H9 (cell line): ENCODE data around the gene MTG2. TPM values are rescaled to one million over a fixed set of nuclear protein-coding genes. Genes with fewer than 3 reads are reported as not detected.

Source experiments
- DNase-seq: peaks from one replicate; pipeline ENCODE4 v3.0.0-alpha.2; 2017
- H2AFZ ChIP-seq: one replicate; pipeline ENCODE4 v1.6.1; 2013; ENCODE audit warnings: mild to moderate bottlenecking, low read length, control low read depth, moderate library complexity
- H2AK5ac ChIP-seq: 2 replicates; pipeline ENCODE4 v1.6.1; 2013; ENCODE audit warnings: low read length, control low read depth, mixed read lengths; ENCODE audit not compliant: insufficient read length
- H2BK120ac ChIP-seq: one replicate; pipeline ENCODE4 v1.6.1; 2013; ENCODE audit warnings: low read depth, mild to moderate bottlenecking, low read length, control low read depth, inconsistent platforms; ENCODE audit not compliant: poor library complexity, severe bottlenecking
- H2BK12ac ChIP-seq: 2 replicates; pipeline ENCODE4 v1.6.1; 2013; ENCODE audit warnings: low read length, control low read depth, mixed read lengths, low read depth; ENCODE audit not compliant: insufficient read length
- H2BK15ac ChIP-seq: 2 replicates; pipeline ENCODE4 v1.6.1; 2013; ENCODE audit warnings: low read depth, low read length, control low read depth
- H2BK20ac ChIP-seq: one replicate; pipeline ENCODE4 v1.6.1; 2013; ENCODE audit warnings: low read depth, mild to moderate bottlenecking, low read length, control low read depth, inconsistent platforms; ENCODE audit not compliant: poor library complexity, severe bottlenecking
- H2BK5ac ChIP-seq: 2 replicates; pipeline ENCODE4 v1.6.1; 2013; ENCODE audit warnings: low read length, control low read depth, mixed read lengths; ENCODE audit not compliant: insufficient read length
- H3K14ac ChIP-seq: 2 replicates; pipeline ENCODE4 v1.6.1; 2013; ENCODE audit warnings: low read length, control low read depth; ENCODE audit not compliant: insufficient read depth
- H3K18ac ChIP-seq: 2 replicates; pipeline ENCODE4 v1.6.1; 2013; ENCODE audit warnings: low read depth, mild to moderate bottlenecking, mixed read lengths, low read length, control low read depth; ENCODE audit not compliant: insufficient read length
- H3K23ac ChIP-seq: 2 replicates; pipeline ENCODE4 v1.6.1; 2013; ENCODE audit warnings: low read length, control low read depth, mixed read lengths, low read depth; ENCODE audit not compliant: insufficient read length
- H3K23me2 ChIP-seq: 2 replicates; pipeline ENCODE4 v1.6.1; 2013; ENCODE audit warnings: low read depth, mild to moderate bottlenecking, mixed read lengths, low read length, control low read depth; ENCODE audit not compliant: insufficient read length, poor library complexity, severe bottlenecking
- H3K27ac ChIP-seq: 2 replicates; pipeline ENCODE4 v1.5.1; 2013; ENCODE audit warnings: low read length, control low read depth, mixed read lengths, low read depth; ENCODE audit not compliant: insufficient read length
- H3K27me3 ChIP-seq: 2 replicates; pipeline ENCODE4 v1.6.1; 2013; ENCODE audit warnings: low read length, control low read depth, inconsistent platforms; ENCODE audit not compliant: insufficient read depth
- H3K4ac ChIP-seq: 2 replicates; pipeline ENCODE4 v1.6.1; 2013; ENCODE audit warnings: low read depth, mild to moderate bottlenecking, control low read depth, inconsistent platforms, low read length, moderate library complexity
- H3K4me1 ChIP-seq: 2 replicates; pipeline ENCODE4 v1.6.1; 2013; ENCODE audit warnings: low read length, control low read depth, inconsistent platforms; ENCODE audit not compliant: insufficient read depth
- H3K4me2 ChIP-seq: 2 replicates; pipeline ENCODE4 v1.6.1; 2013; ENCODE audit warnings: low read length, control low read depth, mixed read lengths; ENCODE audit not compliant: insufficient read length, insufficient read depth
- H3K56ac ChIP-seq: 2 replicates; pipeline ENCODE4 v1.6.1; 2013; ENCODE audit warnings: low read depth, mild to moderate bottlenecking, mixed read lengths, low read length, control low read depth; ENCODE audit not compliant: insufficient read length
- H3K79me1 ChIP-seq: 2 replicates; pipeline ENCODE4 v1.6.1; 2013; ENCODE audit warnings: low read depth, mild to moderate bottlenecking, moderate library complexity, low read length, control low read depth, inconsistent platforms; ENCODE audit not compliant: insufficient read depth, poor library complexity, severe bottlenecking
- H3K79me2 ChIP-seq: 2 replicates; pipeline ENCODE4 v1.6.1; 2013; ENCODE audit warnings: low read length, control low read depth, inconsistent platforms; ENCODE audit not compliant: insufficient read depth
- H3K9ac ChIP-seq: 2 replicates; pipeline ENCODE4 v1.6.1; 2013; ENCODE audit warnings: low read length, control low read depth, mixed read lengths; ENCODE audit not compliant: insufficient read length; ENCODE audit errors: extremely low read depth
- H3K9me3 ChIP-seq: one replicate; pipeline ENCODE4 v1.6.1; 2013; ENCODE audit warnings: low read depth, low read length, inconsistent platforms; ENCODE audit not compliant: control insufficient read depth
- H3T11ph ChIP-seq: one replicate; pipeline ENCODE4 v1.6.1; 2013; ENCODE audit warnings: mild to moderate bottlenecking, low read length, control low read depth, inconsistent platforms
- H4K20me1 ChIP-seq: one replicate; pipeline ENCODE4 v1.6.1; 2013; ENCODE audit not compliant: control insufficient read depth, insufficient read length, insufficient read depth
- H4K5ac ChIP-seq: 2 replicates; pipeline ENCODE4 v1.6.1; 2013; ENCODE audit warnings: low read depth, mild to moderate bottlenecking, mixed read lengths, low read length, control low read depth; ENCODE audit not compliant: insufficient read length
- H4K8ac ChIP-seq: replicated peaks from 2 replicates; pipeline ENCODE4 v1.6.1; 2013; ENCODE audit warnings: low read length, control low read depth, mixed read lengths, low read depth; ENCODE audit not compliant: insufficient read length
- H4K91ac ChIP-seq: 2 replicates; pipeline ENCODE4 v1.6.1; 2013; ENCODE audit warnings: low read depth, mild to moderate bottlenecking, moderate library complexity, mixed read lengths, low read length, control low read depth; ENCODE audit not compliant: insufficient read length
- H3K27ac Mint-ChIP-seq, 3 experiments: 2 replicates in 2 of 3; 3 replicates in 1 of 3; pipeline ENCODE4 v1.8.0; 2020 to 2021; ENCODE audit warnings: mixed read lengths in 3 of 3, mild to moderate bottlenecking in 1 of 3, moderate library complexity in 1 of 3
- H3K27me3 Mint-ChIP-seq: 2 replicates; pipeline ENCODE4 v1.8.0; 2021; ENCODE audit warnings: low read depth, mild to moderate bottlenecking, moderate library complexity, mixed read lengths
- H3K36me3 Mint-ChIP-seq, 3 experiments: 2 replicates in 2 of 3; 3 replicates in 1 of 3; pipeline ENCODE4 v1.8.0; 2020 to 2021; ENCODE audit warnings: low read depth in 3 of 3, mixed read lengths in 3 of 3; ENCODE audit not compliant: insufficient read depth in 1 of 3
- H3K4me1 Mint-ChIP-seq, 2 experiments: 2 replicates each; pipeline ENCODE4 v1.8.0; 2020; ENCODE audit warnings: mixed read lengths in 2 of 2
- H3K4me3 Mint-ChIP-seq, 2 experiments: 2 replicates in 1 of 2; 3 replicates in 1 of 2; pipeline ENCODE4 v1.8.0; 2020 to 2021; ENCODE audit warnings: mild to moderate bottlenecking in 2 of 2, mixed read lengths in 2 of 2, moderate library complexity in 1 of 2
- H3K9me3 Mint-ChIP-seq, 2 experiments: 2 replicates in 1 of 2; 3 replicates in 1 of 2; pipeline ENCODE4 v1.8.0; 2020; ENCODE audit warnings: mild to moderate bottlenecking in 2 of 2, mixed read lengths in 2 of 2, moderate library complexity in 1 of 2
- WGBS: extraction: QIAGEN DNeasy Blood & Tissue Kit; methylation state at CpG from one replicate; pipeline ENCODE4 v1.1.7; 2013; ENCODE audit warnings: missing lambda C conversion rate, low lambda C conversion rate, mixed read lengths; ENCODE audit not compliant: insufficient read length; ENCODE audit errors: extremely low coverage; 5-methylcytosine and 5-hydroxymethylcytosine counted together
- total RNA-seq: library from RNA; stranded (reverse); gene quantifications from 2 replicates; pipeline ENCODE4 v1.2.1, GENCODE V29; 2021
- TF ChIP-seq, protein P1 (sequence below): fragments of 200-600 bp; sonication (generic); conservative IDR thresholded peaks from 3 replicates; pipeline ENCODE4 v1.8.0; 2021; ENCODE audit warnings: antibody characterized with exemption, mild to moderate bottlenecking

The MTG2 gene
- total RNA-seq, 1 experiment from 2014 or later, result 25.1 TPM

DNA sequence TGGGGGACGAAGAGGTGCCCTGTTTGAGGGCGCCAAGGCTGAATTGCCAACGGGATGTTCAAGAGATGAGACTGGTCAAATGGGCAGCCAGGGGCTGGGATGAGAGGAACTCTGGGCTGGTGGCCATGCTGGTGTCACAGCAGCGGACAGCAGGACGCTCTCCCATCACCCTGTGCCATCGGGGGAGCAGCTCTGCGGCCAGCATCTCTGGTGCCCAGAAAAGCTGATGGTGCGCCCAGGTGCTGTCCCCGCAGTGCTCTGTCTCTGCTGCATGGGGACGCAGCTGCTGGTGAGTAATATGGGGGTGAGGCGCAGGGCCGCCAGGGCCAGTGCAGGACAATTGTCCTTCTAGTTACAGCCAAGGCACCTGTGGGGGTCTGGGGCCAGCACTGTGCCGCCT lies 42.2 kb downstream of the MTG2 start:
- Histone ChIP-seq H3K9me3 (no peaks in the 10 kb centered on the region), H3K14ac (no peak overlapping the region), H4K91ac (no peak overlapping the region), H2AFZ (no peak overlapping the region), H3K27me3 (peaks cover 12% of the 10 kb centered on the region; the same call in 1 of the 2 replicates), H3K4me1 (no peaks in the 10 kb centered on the region; the same call in 1 of the 2 replicates), H3K9ac (no peak overlapping the region), H3K4ac (no peak overlapping the region), H3K18ac (no peak overlapping the region), H2BK5ac (no peak overlapping the region), H3K23me2 (peaks cover 6% of the 10 kb centered on the region), H3K79me2 (no peaks in the 10 kb centered on the region), H3K79me1 (no peaks in the 10 kb centered on the region), H3K27ac (no peak overlapping the region), H2BK12ac (no peak overlapping the region), H3K56ac (no peak overlapping the region), H2BK120ac (no peak overlapping the region), H4K8ac (no peak overlapping the region), H3T11ph (no peak overlapping the region), H2BK15ac (no peak overlapping the region), H4K5ac (no peak overlapping the region), H3K23ac (no peak overlapping the region), H4K20me1 (no peaks in the 10 kb centered on the region), H3K4me2 (no peak overlapping the region), H2BK20ac (no peak overlapping the region), H2AK5ac (no peak overlapping the region)
- H3K9me3 Mint-ChIP-seq, result no peaks in the 10 kb centered on the region
- H3K4me1 Mint-ChIP-seq, result peaks cover 9 to 14% of the 10 kb centered on the region in 2 experiments
- TF ChIP-seq, protein P1, sequence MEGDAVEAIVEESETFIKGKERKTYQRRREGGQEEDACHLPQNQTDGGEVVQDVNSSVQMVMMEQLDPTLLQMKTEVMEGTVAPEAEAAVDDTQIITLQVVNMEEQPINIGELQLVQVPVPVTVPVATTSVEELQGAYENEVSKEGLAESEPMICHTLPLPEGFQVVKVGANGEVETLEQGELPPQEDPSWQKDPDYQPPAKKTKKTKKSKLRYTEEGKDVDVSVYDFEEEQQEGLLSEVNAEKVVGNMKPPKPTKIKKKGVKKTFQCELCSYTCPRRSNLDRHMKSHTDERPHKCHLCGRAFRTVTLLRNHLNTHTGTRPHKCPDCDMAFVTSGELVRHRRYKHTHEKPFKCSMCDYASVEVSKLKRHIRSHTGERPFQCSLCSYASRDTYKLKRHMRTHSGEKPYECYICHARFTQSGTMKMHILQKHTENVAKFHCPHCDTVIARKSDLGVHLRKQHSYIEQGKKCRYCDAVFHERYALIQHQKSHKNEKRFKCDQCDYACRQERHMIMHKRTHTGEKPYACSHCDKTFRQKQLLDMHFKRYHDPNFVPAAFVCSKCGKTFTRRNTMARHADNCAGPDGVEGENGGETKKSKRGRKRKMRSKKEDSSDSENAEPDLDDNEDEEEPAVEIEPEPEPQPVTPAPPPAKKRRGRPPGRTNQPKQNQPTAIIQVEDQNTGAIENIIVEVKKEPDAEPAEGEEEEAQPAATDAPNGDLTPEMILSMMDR, result no peak
- H3K36me3 Mint-ChIP-seq, result no peaks in the 10 kb centered on the region
- H3K4me3 Mint-ChIP-seq, result 0 out of 5 replicates have a peak overlapping the region, but pooled peaks of 1 of the 2 experiments have one; percentile 36
- peaks cover 60% of the 10 kb centered on the region for H3K27me3 Mint-ChIP-seq
- no peak for DNase-seq
- no CpG with 5 or more reads among the region's 13 CpGs for WGBS
- peak overlapping the region in 1 of 3 experiments; percentile 47; a peak in 1 of 7 replicates for H3K27ac Mint-ChIP-seq
